ENCODE measurements around the gene PDAP1.

PDAP1 gene

DNA sequence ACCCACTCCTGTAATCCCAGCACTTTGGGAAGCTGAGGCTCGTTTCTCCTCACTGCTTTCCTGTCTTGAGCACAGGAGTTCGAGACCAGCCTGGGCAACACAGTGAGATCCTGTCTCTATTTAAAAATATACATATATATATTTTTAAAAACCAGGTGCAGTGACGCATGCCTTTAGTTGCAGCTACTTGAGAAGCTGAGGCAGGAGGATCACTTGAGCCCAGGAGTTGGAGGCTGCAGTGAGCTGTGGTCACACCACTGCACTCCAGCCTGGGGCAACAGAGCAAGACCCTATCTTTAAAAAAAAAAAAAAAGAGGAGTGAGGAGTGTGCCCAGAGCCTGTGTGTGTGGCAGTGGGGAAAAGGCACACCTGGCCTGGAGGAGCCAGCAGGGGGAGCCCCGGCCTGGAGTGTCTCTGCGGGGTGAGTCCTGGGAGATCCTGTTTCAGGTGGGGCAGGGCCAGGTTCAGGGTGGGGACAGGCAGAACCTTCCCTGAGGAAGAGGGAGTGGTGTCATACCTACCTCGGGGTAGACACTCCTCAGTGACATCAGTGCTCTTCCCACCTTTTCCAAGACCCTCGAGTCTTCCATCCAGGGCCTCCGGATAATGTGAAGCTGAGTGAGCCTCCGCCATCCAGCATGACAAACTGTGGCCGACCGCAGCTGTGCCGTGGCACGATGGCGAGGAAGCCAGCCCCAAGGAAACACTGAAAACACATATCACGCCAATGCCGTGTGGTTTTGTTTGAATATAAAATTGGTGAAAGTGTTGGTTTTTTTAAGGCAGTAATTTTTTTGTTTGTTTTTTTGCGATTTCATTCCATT lies 42.9 kb downstream of the PDAP1 start:
- H3K4me1 ChIP-seq (ENCODE audit: control insufficient read depth, low read length) = no peaks in the 10 kb centered on the region
- H3K9me3 ChIP-seq (ENCODE audit: control insufficient read depth, insufficient read depth, low read length) = no peaks in the 10 kb centered on the region
- H3K27ac ChIP-seq (ENCODE audit: low read depth, low read length) = no peak overlapping the region
- H3K27me3 ChIP-seq (ENCODE audit: control insufficient read depth, low read length) = no peaks in the 10 kb centered on the region
- TF ChIP-seq EZH2phosphoT487 (IDR thresholded peaks at IDR 0.05; ENCODE audit: borderline replicate concordance, low read length) = no peak
- TF ChIP-seq, protein P1, sequence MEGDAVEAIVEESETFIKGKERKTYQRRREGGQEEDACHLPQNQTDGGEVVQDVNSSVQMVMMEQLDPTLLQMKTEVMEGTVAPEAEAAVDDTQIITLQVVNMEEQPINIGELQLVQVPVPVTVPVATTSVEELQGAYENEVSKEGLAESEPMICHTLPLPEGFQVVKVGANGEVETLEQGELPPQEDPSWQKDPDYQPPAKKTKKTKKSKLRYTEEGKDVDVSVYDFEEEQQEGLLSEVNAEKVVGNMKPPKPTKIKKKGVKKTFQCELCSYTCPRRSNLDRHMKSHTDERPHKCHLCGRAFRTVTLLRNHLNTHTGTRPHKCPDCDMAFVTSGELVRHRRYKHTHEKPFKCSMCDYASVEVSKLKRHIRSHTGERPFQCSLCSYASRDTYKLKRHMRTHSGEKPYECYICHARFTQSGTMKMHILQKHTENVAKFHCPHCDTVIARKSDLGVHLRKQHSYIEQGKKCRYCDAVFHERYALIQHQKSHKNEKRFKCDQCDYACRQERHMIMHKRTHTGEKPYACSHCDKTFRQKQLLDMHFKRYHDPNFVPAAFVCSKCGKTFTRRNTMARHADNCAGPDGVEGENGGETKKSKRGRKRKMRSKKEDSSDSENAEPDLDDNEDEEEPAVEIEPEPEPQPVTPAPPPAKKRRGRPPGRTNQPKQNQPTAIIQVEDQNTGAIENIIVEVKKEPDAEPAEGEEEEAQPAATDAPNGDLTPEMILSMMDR (IDR thresholded peaks at IDR 0.05; ENCODE audit: low read depth, low read length, poor library complexity, severe bottlenecking) = peak; percentile 82
- no peaks in the 10 kb centered on the region for H3K9me2 ChIP-seq (replicated peaks; ENCODE audit: control insufficient read depth, low read length)
- peaks cover 9% of the 10 kb centered on the region for H3F3A ChIP-seq (ENCODE audit: control insufficient read depth, insufficient read depth)
- peaks cover 58% of the 10 kb centered on the region for H3K36me3 ChIP-seq (ENCODE audit: control insufficient read depth, low read length)
- H3K4me2 ChIP-seq (ENCODE audit: low read length) = no peak overlapping the region
- no peak overlapping the region for H3K4me3 ChIP-seq (ENCODE audit: low read length)
- no peaks in the 10 kb centered on the region for H3K79me2 ChIP-seq (ENCODE audit: control insufficient read depth, low read length)
- H4K20me1 ChIP-seq (ENCODE audit: control insufficient read depth, insufficient read depth, low read depth, low read length) = 0 out of 2 replicates have a peak, but pooled peaks cover 3% of the 10 kb centered on the region

DNA sequence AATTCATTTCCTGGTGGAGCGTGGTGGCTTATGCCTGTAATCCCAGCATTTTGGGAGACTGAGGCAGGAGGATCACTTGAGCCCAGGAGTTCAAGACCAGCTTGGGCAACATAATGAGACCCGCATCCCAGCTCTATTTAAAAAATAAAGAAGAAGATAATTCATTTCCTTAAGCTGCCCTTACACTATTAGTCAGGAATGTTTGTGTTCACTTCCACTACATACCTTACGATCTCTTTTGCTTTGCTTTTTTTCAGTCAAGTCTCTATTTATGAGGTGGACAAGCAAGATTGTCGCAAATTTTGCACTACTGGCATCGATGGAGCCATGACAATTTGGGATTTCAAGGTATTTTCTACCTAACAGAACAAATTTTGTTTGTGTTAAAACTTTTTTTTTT lies 45.1 kb downstream of the PDAP1 start:
- no peaks in the 10 kb centered on the region for H3K9me3 ChIP-seq (ENCODE audit: control insufficient read depth, insufficient read depth, low read length)
- no peaks in the 10 kb centered on the region for H3K79me2 ChIP-seq (ENCODE audit: control insufficient read depth, low read length)
- H3K4me1 ChIP-seq (ENCODE audit: control insufficient read depth, low read length) = no peaks in the 10 kb centered on the region
- H3K4me2 ChIP-seq (ENCODE audit: low read length) = no peak overlapping the region
- no peaks in the 10 kb centered on the region for H3K27me3 ChIP-seq (ENCODE audit: control insufficient read depth, low read length)
- H3K9me2 ChIP-seq (replicated peaks; ENCODE audit: control insufficient read depth, low read length) = no peaks in the 10 kb centered on the region
- peaks cover 76% of the 10 kb centered on the region for H3K36me3 ChIP-seq (ENCODE audit: control insufficient read depth, low read length)
- H3F3A ChIP-seq (ENCODE audit: control insufficient read depth, insufficient read depth) = peaks cover 9% of the 10 kb centered on the region
- H4K20me1 ChIP-seq (ENCODE audit: control insufficient read depth, insufficient read depth, low read depth, low read length) = no peaks in the 10 kb centered on the region
- TF ChIP-seq, protein P1 (IDR thresholded peaks at IDR 0.05; ENCODE audit: low read depth, low read length, poor library complexity, severe bottlenecking) = no peak
- no peak for TF ChIP-seq EZH2phosphoT487 (IDR thresholded peaks at IDR 0.05; ENCODE audit: borderline replicate concordance, low read length)
- H3K27ac ChIP-seq (ENCODE audit: low read depth, low read length) = no peak overlapping the region
- no peak overlapping the region for H3K4me3 ChIP-seq (ENCODE audit: low read length)

DNA sequence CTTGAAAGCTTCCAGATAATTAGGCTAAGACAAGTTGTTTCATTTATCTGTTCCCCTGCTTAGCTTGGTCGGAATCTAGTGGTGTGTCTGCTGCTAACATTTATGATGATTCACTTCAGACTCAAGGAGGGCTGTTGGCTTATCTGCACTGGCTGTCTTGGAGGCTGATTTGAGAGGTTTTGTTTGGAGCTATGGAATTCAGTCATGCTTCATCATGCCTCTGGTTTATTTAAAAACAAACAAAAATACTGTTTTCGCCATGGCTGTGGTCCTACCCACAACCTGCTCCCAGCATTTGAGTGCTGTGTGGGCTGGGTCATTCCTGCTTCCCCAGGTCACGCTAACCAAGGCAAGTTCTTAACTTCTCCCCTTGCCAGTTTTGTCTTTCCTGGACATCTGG lies 45.6 kb downstream of the PDAP1 start:
- H3K4me1 ChIP-seq (ENCODE audit: control insufficient read depth, low read length) = no peaks in the 10 kb centered on the region
- H3K27ac ChIP-seq (ENCODE audit: low read depth, low read length) = no peak overlapping the region
- H3K4me3 ChIP-seq (ENCODE audit: low read length) = no peak overlapping the region
- TF ChIP-seq, protein P1 (IDR thresholded peaks at IDR 0.05; ENCODE audit: low read depth, low read length, poor library complexity, severe bottlenecking) = no peak
- TF ChIP-seq EZH2phosphoT487 (IDR thresholded peaks at IDR 0.05; ENCODE audit: borderline replicate concordance, low read length) = no peak
- H3K9me2 ChIP-seq (replicated peaks; ENCODE audit: control insufficient read depth, low read length) = no peaks in the 10 kb centered on the region
- peaks cover 9% of the 10 kb centered on the region for H3F3A ChIP-seq (ENCODE audit: control insufficient read depth, insufficient read depth)
- no peaks in the 10 kb centered on the region for H3K27me3 ChIP-seq (ENCODE audit: control insufficient read depth, low read length)
- H3K36me3 ChIP-seq (ENCODE audit: control insufficient read depth, low read length) = peaks cover 80% of the 10 kb centered on the region
- H4K20me1 ChIP-seq (ENCODE audit: control insufficient read depth, insufficient read depth, low read depth, low read length) = no peaks in the 10 kb centered on the region
- no peak overlapping the region for H3K4me2 ChIP-seq (ENCODE audit: low read length)
- no peaks in the 10 kb centered on the region for H3K79me2 ChIP-seq (ENCODE audit: control insufficient read depth, low read length)
- no peaks in the 10 kb centered on the region for H3K9me3 ChIP-seq (ENCODE audit: control insufficient read depth, insufficient read depth, low read length)

All from DOHH2 (cell line).